Mononuclear cell (primary cell): ENCODE measurements around the gene CMBL. TPM values are rescaled to one million over a fixed set of nuclear protein-coding genes. Genes with fewer than 3 reads are reported as not detected.

Experiments
- H3K27me3 ChIP-seq: 2 replicates; pipeline ENCODE4 v1.6.0; 2011; ENCODE audit warnings: low read length, control low read depth; ENCODE audit not compliant: insufficient read depth
- H3K4me1 ChIP-seq: 2 replicates; pipeline ENCODE4 v1.5.1; 2011; ENCODE audit warnings: mild to moderate bottlenecking, low read length, control low read depth; ENCODE audit not compliant: insufficient read depth
- H3K4me3 ChIP-seq: 2 replicates; pipeline ENCODE4 v1.5.1; 2011; ENCODE audit warnings: mild to moderate bottlenecking, low read length, moderate library complexity
- H3K9me3 ChIP-seq: 2 replicates; pipeline ENCODE4 v1.5.1; 2011; ENCODE audit warnings: low read depth, mild to moderate bottlenecking, control low read depth, low read length
- total RNA-seq: library from RNA; depleted of rRNA; stranded (reverse); fragments of >200 nt; gene quantifications from one replicate; pipeline ENCODE4 v1.2.3, GENCODE V29; 2012

Gene CMBL
- total RNA-seq, 1 donor = 0.10 TPM

GRCh38 chr5:10338686-10339057, 31.0 kb upstream of the CMBL start:
- no peaks in the 10 kb centered on the region for H3K9me3 ChIP-seq
- H3K4me3 ChIP-seq = no peak overlapping the region
- H3K4me1 ChIP-seq = peaks cover 3% of the 10 kb centered on the region
- peaks cover 15% of the 10 kb centered on the region for H3K27me3 ChIP-seq

GRCh38 chr5:10337986-10338385, 30.3 kb upstream of the CMBL start:
- no peaks in the 10 kb centered on the region for H3K9me3 ChIP-seq
- peaks cover 22% of the 10 kb centered on the region for H3K27me3 ChIP-seq
- no peak overlapping the region for H3K4me3 ChIP-seq
- H3K4me1 ChIP-seq = peaks cover 9% of the 10 kb centered on the region

- Histone ChIP-seq H3K9me3 (no peaks in the 10 kb centered on the region), H3K4me1 (peaks cover 11% of the 10 kb centered on the region), H3K27me3 (peaks cover 30% of the 10 kb centered on the region), H3K4me3 (no peak overlapping the region)
Observed at GRCh38 chr5:10337107-10337506, 29.4 kb upstream of the CMBL start.

GRCh38 chr5:10335711-10336470, 28.2 kb upstream of the CMBL start:
- Histone ChIP-seq H3K4me1 (peaks cover 11% of the 10 kb centered on the region), H3K27me3 (peaks cover 38% of the 10 kb centered on the region), H3K4me3 (no peak overlapping the region), H3K9me3 (no peaks in the 10 kb centered on the region)

- peaks cover 11% of the 10 kb centered on the region for H3K4me1 ChIP-seq
- peaks cover 38% of the 10 kb centered on the region for H3K27me3 ChIP-seq
- no peak overlapping the region for H3K4me3 ChIP-seq
- H3K9me3 ChIP-seq = no peaks in the 10 kb centered on the region
Observed at GRCh38 chr5:10334831-10335230, 27.1 kb upstream of the CMBL start.

GRCh38 chr5:10333154-10334006, 25.7 kb upstream of the CMBL start:
- H3K4me3 ChIP-seq = peak overlapping the region; percentile 29
- no peaks in the 10 kb centered on the region for H3K9me3 ChIP-seq
- H3K27me3 ChIP-seq = peaks cover 38% of the 10 kb centered on the region
- H3K4me1 ChIP-seq = peaks cover 11% of the 10 kb centered on the region

- Histone ChIP-seq H3K9me3 (no peaks in the 10 kb centered on the region), H3K4me1 (peaks cover 11% of the 10 kb centered on the region), H3K4me3 (no peak overlapping the region), H3K27me3 (peaks cover 38% of the 10 kb centered on the region)
Observed at GRCh38 chr5:10332301-10332700, 24.6 kb upstream of the CMBL start.

- Histone ChIP-seq H3K4me1 (peaks cover 11% of the 10 kb centered on the region), H3K9me3 (no peaks in the 10 kb centered on the region), H3K4me3 (no peak overlapping the region), H3K27me3 (peaks cover 38% of the 10 kb centered on the region)
Observed at GRCh38 chr5:10331341-10331796, 23.7 kb upstream of the CMBL start.

GRCh38 chr5:10330511-10331230, 23.0 kb upstream of the CMBL start:
- H3K9me3 ChIP-seq = no peaks in the 10 kb centered on the region
- no peak overlapping the region for H3K4me3 ChIP-seq
- peaks cover 11% of the 10 kb centered on the region for H3K4me1 ChIP-seq
- H3K27me3 ChIP-seq = peaks cover 38% of the 10 kb centered on the region

- Histone ChIP-seq H3K9me3 (no peaks in the 10 kb centered on the region), H3K4me3 (no peak overlapping the region), H3K4me1 (peaks cover 11% of the 10 kb centered on the region), H3K27me3 (peaks cover 36% of the 10 kb centered on the region)
Observed at GRCh38 chr5:10329820-10330481, 22.2 kb upstream of the CMBL start.

- Histone ChIP-seq H3K9me3 (no peaks in the 10 kb centered on the region), H3K4me3 (no peak overlapping the region), H3K4me1 (peaks cover 11% of the 10 kb centered on the region), H3K27me3 (peaks cover 31% of the 10 kb centered on the region)
Observed at GRCh38 chr5:10329446-10329819, 21.7 kb upstream of the CMBL start.

GRCh38 chr5:10328323-10328722, 20.6 kb upstream of the CMBL start:
- no peaks in the 10 kb centered on the region for H3K9me3 ChIP-seq
- H3K27me3 ChIP-seq = peaks cover 20% of the 10 kb centered on the region
- peaks cover 5% of the 10 kb centered on the region for H3K4me1 ChIP-seq
- no peak overlapping the region for H3K4me3 ChIP-seq

- H3K4me1 ChIP-seq = no peaks in the 10 kb centered on the region
- H3K27me3 ChIP-seq = no peaks in the 10 kb centered on the region
- H3K9me3 ChIP-seq = no peaks in the 10 kb centered on the region
- no peak overlapping the region for H3K4me3 ChIP-seq
Observed at GRCh38 chr5:10324518-10325370, 17.0 kb upstream of the CMBL start.
